Panc1 (cell line): ENCODE results near the gene ASTN2.

ENCODE experiments used
- CTCF ChIP-seq: fragments of 450-650 bp; IDR thresholded peaks from 2 replicates; pipeline ENCODE4 v1.5.1; 2017; ENCODE audit warnings: mild to moderate bottlenecking
- REST ChIP-seq, 2 experiments: IDR thresholded peaks; 2 replicates each; pipeline ENCODE4 v1.6.1; 2011 to 2012; ENCODE audit warnings: low read depth in 2 of 2, control low read depth in 1 of 2, low read length in 1 of 2, mild to moderate bottlenecking in 1 of 2, moderate library complexity in 1 of 2; ENCODE audit not compliant: insufficient read depth in 1 of 2
- SIN3A ChIP-seq: IDR thresholded peaks from 2 replicates; pipeline ENCODE4 v1.6.1; 2012; ENCODE audit warnings: low read depth, mild to moderate bottlenecking, low read length, moderate library complexity, borderline replicate concordance; ENCODE audit not compliant: insufficient read depth

- TF ChIP-seq SIN3A (no peak), CTCF (no peak), REST (IDR thresholded peaks at IDR 0.05; ENCODE audit: insufficient read depth in 1 of 2, low read depth in 2 of 2, low read length in 1 of 2) (no peak)
Observed at GRCh38 chr9:116706310-116707290, 708.3 kb downstream of the ASTN2 start.
